HepG2 (cell line): ENCODE measurements around the gene SCGB1C2. TPM values are rescaled to one million over a fixed set of nuclear protein-coding genes. Genes with fewer than 3 reads are reported as not detected.
"Not testable (repeated sequence)": the region's sequence is repeated elsewhere in the genome, so short reads cannot be mapped to it uniquely, and the experiment has no call there.

ENCODE experiments used
- ATAC-seq: fragments of 200-7000 bp; cut with Tn5 transposase; 3 replicates; pipeline ENCODE4 v1.9.1; 2020; ENCODE audit warnings: mild to moderate bottlenecking, moderate library complexity
- Bru-seq: library from RNA; stranded (reverse); fragments of 400-500 nt; gene quantifications from one replicate; lab custom pipeline; 2021; lab: Mats Ljungman, UMichigan
- BruChase-seq, 2 experiments: library from RNA; stranded (reverse); fragments of 400-500 nt; gene quantifications; one replicate each; lab custom pipeline; 2021; lab: Mats Ljungman, UMichigan
- BruUV-seq: library from RNA; stranded (reverse); fragments of 400-500 nt; replicated peaks from 2 replicates; lab custom pipeline; 2021; lab: Mats Ljungman, UMichigan
- CTCF ChIA-PET: fragments of 300-600 bp; formaldehyde crosslinking; extraction: SDS; loops from one replicate; lab custom pipeline; 2021; ENCODE audit warnings: low total read pairs, inconsistent platforms, low intra/inter-chr PET ratio; lab: Yijun Ruan, JAX
- POLR2A ChIA-PET: fragments of 350-600 bp; sonication (Branson Sonifier 250); formaldehyde crosslinking; loops from one replicate; lab custom pipeline; 2020; ENCODE audit warnings: antibody characterized with exemption, inconsistent platforms; lab: Yijun Ruan, JAX
- DNase-seq: peaks from one replicate; pipeline ENCODE4 v3.0.0-alpha.2; 2015; ENCODE audit warnings: low spot score
- FAIRE-seq: peaks from 3 replicates; lab custom pipeline; 2011; peaks lifted over from hg19 to GRCh38; lab: Jason Lieb, UNC
- H2AFZ ChIP-seq: one replicate; pipeline ENCODE4 v1.6.1; 2011; ENCODE audit warnings: low read length, inconsistent platforms
- H3K27ac ChIP-seq: fragments of 300-600 bp; 3 replicates; pipeline ENCODE4 v1.8.0; 2011; ENCODE audit warnings: mixed run types, mild to moderate bottlenecking, mixed read lengths, low read length, inconsistent platforms; ENCODE audit not compliant: insufficient read depth; ENCODE audit errors: extremely low read length
- H3K27me3 ChIP-seq, 2 experiments: fragments of 200-600 bp in 1 of 2; 2 replicates in 1 of 2; 3 replicates in 1 of 2; pipeline versions ENCODE4 v1.6.0 to v1.8.0; 2011; ENCODE audit warnings: low read length in 2 of 2, mild to moderate bottlenecking in 2 of 2, moderate library complexity in 2 of 2, inconsistent platforms in 1 of 2; ENCODE audit not compliant: insufficient read depth in 2 of 2, control insufficient read depth in 1 of 2
- H3K36me3 ChIP-seq, 2 experiments: fragments of 200-600 bp in 1 of 2; replicated peaks in 1 of 2; 2 replicates in 1 of 2; 3 replicates in 1 of 2; pipeline versions ENCODE4 v1.5.1 to v1.8.0; 2011; ENCODE audit warnings: low read length in 2 of 2, inconsistent platforms in 1 of 2; ENCODE audit not compliant: insufficient read depth in 2 of 2, control insufficient read depth in 1 of 2
- H3K4me1 ChIP-seq: 2 replicates; pipeline ENCODE4 v1.5.1; 2012; ENCODE audit warnings: low read length, inconsistent platforms; ENCODE audit not compliant: insufficient read depth
- H3K4me2 ChIP-seq: 2 replicates; pipeline ENCODE4 v1.6.0; 2011; ENCODE audit warnings: low read depth, low read length, inconsistent platforms
- H3K4me3 ChIP-seq, 3 experiments: fragments of 200-600 bp in 1 of 3; sonication (generic), shearing (Covaris generic) in 1 of 3; replicated peaks in 1 of 3; 2 replicates each; pipeline ENCODE4 v1.5.1; 2011 to 2016; ENCODE audit warnings: low read length in 3 of 3, inconsistent platforms in 2 of 3, low read depth in 2 of 3, mild to moderate bottlenecking in 2 of 3, control low read depth in 1 of 3, mixed read lengths in 1 of 3; ENCODE audit not compliant: insufficient read depth in 1 of 3
- H3K79me2 ChIP-seq: one replicate; pipeline ENCODE4 v1.6.1; 2011; ENCODE audit warnings: low read length, inconsistent platforms; ENCODE audit not compliant: insufficient read depth
- H3K9ac ChIP-seq: 2 replicates; pipeline ENCODE4 v1.6.0; 2011; ENCODE audit warnings: mild to moderate bottlenecking, low read depth, low read length, inconsistent platforms; ENCODE audit not compliant: insufficient read depth
- H3K9me3 ChIP-seq: 2 replicates; pipeline ENCODE4 v1.5.1; 2012; ENCODE audit warnings: mild to moderate bottlenecking, low read length
- H4K20me1 ChIP-seq: 2 replicates; pipeline ENCODE4 v1.6.0; 2011; ENCODE audit warnings: inconsistent platforms, mild to moderate bottlenecking, low read length, moderate library complexity; ENCODE audit not compliant: insufficient read depth
- HNRNPK ChIP-seq: fragments of 200-400 bp; formaldehyde crosslinking; IDR thresholded peaks from 2 replicates; pipeline ENCODE4 v1.6.1; 2018; ENCODE audit warnings: low read length, low read depth, moderate library complexity, mild to moderate bottlenecking; ENCODE audit not compliant: poor library complexity, severe bottlenecking
- WGBS: methylation state at CpG from one replicate; pipeline ENCODE4 v1.1.6; 2017; ENCODE audit warnings: low lambda C conversion rate; 5-methylcytosine and 5-hydroxymethylcytosine counted together
- in situ Hi-C: cut with HindIII; loops from 2 replicates; pipeline ENCODE4 v1.10.0; 2017; ENCODE audit warnings: low pct_unique_long_range_greater_than_20kb; ENCODE audit not compliant: extremely low pct_ligation_motif_present
- intact Hi-C: fragments of 100-400 bp; cut with micrococcal nuclease; formaldehyde crosslinking; loops from one replicate; pipeline ENCODE4 v1.10.0; 2022; ENCODE audit not compliant: unreplicated experiment
- long read RNA-seq, 2 experiments: library from RNA in 1 of 2; library from polyadenylated mRNA in 1 of 2; stranded (forward) in 1 of 2; unstranded in 1 of 2; transcript quantifications; one replicate each; pipeline ENCODE4 v2.0.0, GENCODE V29; 2019 to 2022
- polyA minus RNA-seq, 3 experiments: library from RNA; depleted of rRNA, polyadenylated mRNA; stranded (reverse); fragments of >200 nt; gene quantifications; 2 replicates each; pipeline ENCODE4 v1.2.3, GENCODE V29; 2011; ENCODE audit warnings: low replicate concordance in 1 of 3
- polyA plus RNA-seq, 8 experiments: library from polyadenylated mRNA; depleted of rRNA in 3 of 8; stranded (reverse) in 7 of 8; unstranded in 1 of 8; fragments of >200 nt; fragmentation: Illumina TruSeq in 4 of 8; extraction: Trizol in 4 of 8; gene quantifications; 2 replicates each; pipeline versions ENCODE4 v1.2.1 to v1.2.3, GENCODE V29; 2011 to 2016; ENCODE audit warnings: low read depth in 4 of 8, missing spikeins in 1 of 8, mixed read lengths in 1 of 8; ENCODE audit not compliant: insufficient read depth in 1 of 8
- total RNA-seq, 5 experiments: library from RNA; depleted of rRNA; stranded (reverse); fragments of >200 nt; fragmentation: Illumina TruSeq; extraction: Trizol; gene quantifications; 2 replicates each; pipeline ENCODE4 v1.2.3, GENCODE V29; 2016; ENCODE audit warnings: low read depth in 1 of 5

SCGB1C2 gene
- not detected in 2 replicates for total RNA-seq (2016; rRNA removed; fragmentation: Illumina TruSeq; extraction: Trizol)
- not detected in 2 replicates for total RNA-seq (2016; cell fraction: cytosol; rRNA removed; fragmentation: Illumina TruSeq; extraction: Trizol; ENCODE audit: low read depth)
- total RNA-seq (2016; cell fraction: insoluble cytoplasmic fraction; rRNA removed; fragmentation: Illumina TruSeq; extraction: Trizol) = not detected in 2 replicates
- total RNA-seq (2016; cell fraction: membrane; rRNA removed; fragmentation: Illumina TruSeq; extraction: Trizol) = not detected in 2 replicates
- total RNA-seq (2016; cell fraction: nucleus; rRNA removed; fragmentation: Illumina TruSeq; extraction: Trizol) = not detected in 2 replicates
- polyA plus RNA-seq (2011; rRNA removed) = not detected in 2 replicates
- not detected in 2 replicates for polyA plus RNA-seq (2011; cell fraction: cytosol; rRNA removed)
- polyA plus RNA-seq (2011; cell fraction: nucleus; rRNA removed) = not detected in 2 replicates
- polyA plus RNA-seq (2012) = not detected in 2 replicates
- not detected in 2 replicates for polyA plus RNA-seq (2016; cell fraction: cytosol; fragmentation: Illumina TruSeq; extraction: Trizol; ENCODE audit: low read depth)
- not detected in 2 replicates for polyA plus RNA-seq (2016; cell fraction: insoluble cytoplasmic fraction; fragmentation: Illumina TruSeq; extraction: Trizol; ENCODE audit: low read depth)
- polyA plus RNA-seq (2016; cell fraction: membrane; fragmentation: Illumina TruSeq; extraction: Trizol; ENCODE audit: low read depth) = not detected in 2 replicates
- polyA plus RNA-seq (2016; cell fraction: nucleus; fragmentation: Illumina TruSeq; extraction: Trizol; ENCODE audit: insufficient read depth, low read depth) = not detected in 2 replicates
- not detected in 2 replicates for polyA minus RNA-seq (2011; rRNA and poly(A)+ RNA removed; ENCODE audit: low replicate concordance)
- not detected in 2 replicates for polyA minus RNA-seq (2011; cell fraction: cytosol; rRNA and poly(A)+ RNA removed)
- not detected in 2 replicates for polyA minus RNA-seq (2011; cell fraction: nucleus; rRNA and poly(A)+ RNA removed)
- Bru-seq, nascent RNA = not detected
- not detected for BruChase-seq, experiment 1, labeled RNA remaining after a 6-hour chase
- not detected for BruChase-seq, experiment 2, labeled RNA remaining after a 2-hour chase
- long read RNA-seq, experiment 1 = 0 reads
- long read RNA-seq, experiment 2 = 0 reads

GRCh38 chr17:137166-137807, at the start of gene SCGB1C2:
TSS of gene SCGB1C2 (plus strand) at chr17:137569. CDS start at chr17:137591, 22 bp downstream.
- H3K9me3 ChIP-seq, ATAC-seq, H3K36me3 ChIP-seq, POLR2A ChIA-PET, H2AFZ ChIP-seq, H3K27me3 ChIP-seq, H3K4me3 ChIP-seq, in situ Hi-C loops, intact Hi-C loops, BruUV-seq, H3K79me2 ChIP-seq, H3K27ac ChIP-seq, H3K4me1 ChIP-seq, CTCF ChIA-PET, H3K4me2 ChIP-seq, FAIRE-seq, DNase-seq, H4K20me1 ChIP-seq, H3K9ac ChIP-seq: not testable (repeated sequence)
- 61% methylated on average over 2 of the region's 16 CpGs for WGBS

DNA sequence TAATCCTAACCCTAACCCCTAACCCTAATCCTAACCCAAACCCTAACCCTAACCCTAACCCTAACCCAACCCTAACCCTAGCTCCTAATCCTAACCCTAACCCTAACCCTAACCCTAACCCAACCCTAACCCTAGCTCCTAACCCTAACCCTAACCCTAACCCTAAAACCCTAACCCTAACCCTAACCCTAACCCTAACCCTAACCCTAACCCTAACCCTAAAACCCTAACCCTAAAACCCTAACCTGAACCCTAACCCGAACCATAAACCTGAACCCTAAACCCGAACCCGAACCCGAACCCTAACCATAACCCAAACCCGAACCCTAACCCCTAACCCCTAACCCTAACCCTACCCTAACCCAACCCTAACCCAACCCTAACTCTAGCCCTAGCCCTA, 24.3 kb upstream of the SCGB1C2 start:
- H4K20me1 ChIP-seq, BruUV-seq, H3K4me1 ChIP-seq, H3K27me3 ChIP-seq, ATAC-seq, POLR2A ChIA-PET, DNase-seq, H3K79me2 ChIP-seq, H3K27ac ChIP-seq, CTCF ChIA-PET, H2AFZ ChIP-seq, FAIRE-seq, H3K9ac ChIP-seq, intact Hi-C loops, H3K4me2 ChIP-seq, H3K9me3 ChIP-seq, H3K36me3 ChIP-seq, in situ Hi-C loops, H3K4me3 ChIP-seq: not testable (repeated sequence)
- no CpG with 5 or more reads among the region's 5 CpGs for WGBS
- peak; percentile 13 for TF ChIP-seq HNRNPK

DNA sequence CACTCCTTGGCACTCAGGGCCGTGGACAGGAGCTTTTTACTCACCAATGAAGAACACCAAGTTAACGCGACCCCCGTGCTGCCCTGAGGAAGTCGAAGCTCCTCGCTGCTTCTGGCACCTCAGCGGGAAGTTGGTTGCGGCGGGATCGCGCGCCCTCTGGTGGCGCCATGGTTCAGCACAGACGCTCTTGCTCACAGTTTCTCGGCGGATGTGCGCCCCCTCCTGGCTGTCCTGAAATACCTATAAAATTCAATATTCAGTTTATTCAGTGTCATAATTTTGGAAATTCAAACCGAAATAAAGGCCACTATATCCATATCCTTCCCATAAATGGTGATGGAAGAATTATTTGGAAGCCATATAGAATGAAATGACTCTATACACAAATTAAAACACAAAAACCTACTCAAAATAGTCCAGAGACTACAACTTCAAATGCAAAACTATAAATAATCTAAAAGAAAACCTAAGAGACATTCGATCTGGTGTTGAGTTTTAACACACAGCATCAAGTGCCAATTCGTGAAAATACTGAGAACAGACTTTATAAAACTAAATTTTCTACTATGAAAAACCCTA, 18.9 kb upstream of the SCGB1C2 start:
- H3K27ac ChIP-seq, H3K36me3 ChIP-seq, H3K79me2 ChIP-seq, BruUV-seq, H3K4me2 ChIP-seq, H3K4me1 ChIP-seq, H4K20me1 ChIP-seq, FAIRE-seq, intact Hi-C loops, DNase-seq, POLR2A ChIA-PET, H3K27me3 ChIP-seq, CTCF ChIA-PET, ATAC-seq, H2AFZ ChIP-seq, in situ Hi-C loops, H3K9me3 ChIP-seq, H3K9ac ChIP-seq, H3K4me3 ChIP-seq: not testable (repeated sequence)
- 6% methylated on average over 3 of the region's 20 CpGs for WGBS
